A549 (cell line): ENCODE results near the gene PGC. TPM values are rescaled to one million over a fixed set of nuclear protein-coding genes. Genes with fewer than 3 reads are reported as not detected.
A peak's percentile ranks its signal among the peaks of the same experiment; 100 is the strongest.

Experiments
- ATAC-seq, 2 experiments: fragments of 200-7000 bp in 1 of 2; fragments of >200 bp in 1 of 2; cut with Nextera tagmentation in 1 of 2; cut with Tn5 transposase in 1 of 2; 3 replicates each; pipeline versions ENCODE4 v1.8.0 to v1.9.1; 2018 to 2020; ENCODE audit warnings: mild to moderate bottlenecking in 1 of 2, moderate library complexity in 1 of 2
- CTCF ChIA-PET: fragments of 300-600 bp; sonication (Branson Sonifier 250); formaldehyde crosslinking; extraction: SDS; loops from one replicate; lab custom pipeline; 2021; ENCODE audit warnings: antibody characterized with exemption, inconsistent platforms; lab: Yijun Ruan, JAX
- POLR2A ChIA-PET: fragments of 350-600 bp; formaldehyde crosslinking; extraction: SDS; loops from one replicate; lab custom pipeline; 2021; ENCODE audit warnings: antibody characterized with exemption, inconsistent platforms; lab: Yijun Ruan, JAX
- DNase-seq, 2 experiments: peaks; one replicate each; pipeline versions ENCODE4 v3.0.0 to v3.0.0-alpha.2; 2011 to 2016; ENCODE audit warnings: low read depth in 1 of 2, low spot score in 1 of 2
- FAIRE-seq: peaks from 2 replicates; lab custom pipeline; 2011; peaks lifted over from hg19 to GRCh38; lab: Jason Lieb, UNC
- H3K27ac ChIP-seq, 2 experiments: fragments of >200 bp; sonication (Bioruptor Twin); formaldehyde crosslinking; 3 replicates each; pipeline ENCODE4 v1.5.1; 2016 to 2017
- H3K4me1 ChIP-seq: fragments of >200 bp; sonication (Bioruptor Twin); formaldehyde crosslinking; 3 replicates; pipeline ENCODE4 v1.6.1; 2016
- H3K4me2 ChIP-seq: fragments of >200 bp; sonication (Bioruptor Twin); formaldehyde crosslinking; 3 replicates; pipeline ENCODE4 v1.6.1; 2016
- H3K4me3 ChIP-seq: fragments of >200 bp; sonication (Bioruptor Twin); formaldehyde crosslinking; 3 replicates; pipeline ENCODE4 v1.5.1; 2016
- H3K9me3 ChIP-seq: fragments of >200 bp; sonication (Bioruptor Twin); formaldehyde crosslinking; 3 replicates; pipeline ENCODE4 v1.6.1; 2016
- CBX2 ChIP-seq: fragments of 200-600 bp; sonication (generic); IDR thresholded peaks from 2 replicates; pipeline ENCODE4 v1.6.1; 2016; ENCODE audit warnings: low read depth, mild to moderate bottlenecking, borderline replicate concordance
- CBX8 ChIP-seq: fragments of 200-600 bp; sonication (generic); IDR thresholded peaks from 2 replicates; pipeline ENCODE4 v1.6.1; 2016
- CHD2 ChIP-seq: fragments of 150-350 bp; IDR thresholded peaks from 2 replicates; pipeline ENCODE4 v1.6.1; 2014; ENCODE audit warnings: low read length; ENCODE audit not compliant: partially characterized antibody
- EP300 ChIP-seq, 2 experiments: fragments of >200 bp; sonication (Bioruptor Twin); formaldehyde crosslinking; IDR thresholded peaks; 2 replicates in 1 of 2; 3 replicates in 1 of 2; pipeline ENCODE4 v1.6.1; 2016 to 2017
- GATA3 ChIP-seq: IDR thresholded peaks from 2 replicates; pipeline ENCODE4 v1.6.1; 2012; ENCODE audit warnings: borderline replicate concordance
- HEYL ChIP-seq: fragments of 250-450 bp; sonication (Bioruptor Pico); IDR thresholded peaks from 2 replicates; pipeline ENCODE4 v1.8.0; 2021; ENCODE audit warnings: mild to moderate bottlenecking, moderate library complexity
- JUN ChIP-seq, 2 experiments: fragments of >200 bp; sonication (Bioruptor Twin); formaldehyde crosslinking; IDR thresholded peaks; 2 replicates in 1 of 2; 3 replicates in 1 of 2; pipeline ENCODE4 v1.6.1; 2016 to 2017
- KDM1A ChIP-seq: fragments of 200-600 bp; sonication (generic); IDR thresholded peaks from 2 replicates; pipeline ENCODE4 v1.6.1; 2016; ENCODE audit warnings: low read depth, mild to moderate bottlenecking
- MAFK ChIP-seq: fragments of 450-650 bp; IDR thresholded peaks from 2 replicates; pipeline ENCODE4 v1.6.1; 2014; ENCODE audit not compliant: partially characterized antibody
- MAZ ChIP-seq: fragments of 150-350 bp; IDR thresholded peaks from 2 replicates; pipeline ENCODE4 v1.6.1; 2014; ENCODE audit warnings: antibody characterized with exemption, low read depth, low read length, borderline replicate concordance
- POLR2A ChIP-seq: IDR thresholded peaks from 2 replicates; pipeline ENCODE4 v1.6.1; 2012; ENCODE audit warnings: mild to moderate bottlenecking, low read length
- RAD21 ChIP-seq, 2 experiments: fragments of >200 bp in 1 of 2; sonication (Bioruptor Twin) in 1 of 2; formaldehyde crosslinking in 1 of 2; IDR thresholded peaks in 1 of 2; conservative IDR thresholded peaks in 1 of 2; 2 replicates in 1 of 2; 3 replicates in 1 of 2; pipeline ENCODE4 v1.6.1; 2012 to 2018; ENCODE audit warnings: inconsistent platforms in 1 of 2
- SMC3 ChIP-seq: fragments of >200 bp; sonication (Bioruptor Twin); formaldehyde crosslinking; IDR thresholded peaks from 3 replicates; pipeline ENCODE4 v1.6.1; 2018; ENCODE audit warnings: inconsistent platforms
- TFCP2L1 ChIP-seq: fragments of 250-450 bp; sonication (Bioruptor Pico); IDR thresholded peaks from 2 replicates; pipeline ENCODE4 v1.5.0; 2021; ENCODE audit warnings: mild to moderate bottlenecking
- ZNF302 ChIP-seq: fragments of 250-450 bp; sonication (Bioruptor Pico); IDR thresholded peaks from 2 replicates; pipeline ENCODE4 v1.9.0; 2021; ENCODE audit warnings: inconsistent platforms, mild to moderate bottlenecking, moderate library complexity
- WGBS: methylation state at CpG from one replicate; pipeline ENCODE4 v1.1.6; 2017; ENCODE audit errors: missing lambda C conversion rate; 5-methylcytosine and 5-hydroxymethylcytosine counted together
- polyA plus RNA-seq, 4 experiments: library from polyadenylated mRNA; depleted of rRNA in 3 of 4; stranded (reverse); fragments of >200 nt; fragmentation: RNase III in 1 of 4; extraction: RNeasy Plus Mini Kit Qiagen cat#74134 plus additional on column Dnase treatment in 1 of 4; gene quantifications; 2 replicates in 3 of 4; 3 replicates in 1 of 4; pipeline ENCODE4 v1.2.3, GENCODE V29; 2011 to 2017
- TF ChIP-seq, protein P1 (sequence below): IDR thresholded peaks from 2 replicates; pipeline ENCODE4 v1.6.1; 2012
- TF ChIP-seq, protein P2 (sequence below): fragments of 200-600 bp; sonication (generic); IDR thresholded peaks from 2 replicates; pipeline ENCODE4 v1.6.1; 2016; ENCODE audit warnings: antibody characterized with exemption, mild to moderate bottlenecking, moderate library complexity
- TF ChIP-seq, protein P3 (sequence below): fragments of 250-450 bp; sonication (Bioruptor Pico); IDR thresholded peaks from 2 replicates; pipeline ENCODE4 v1.5.0; 2020; ENCODE audit warnings: low read depth, mild to moderate bottlenecking, moderate library complexity
- TF ChIP-seq, protein P4 (sequence below): fragments of >200 bp; sonication (Bioruptor Twin); formaldehyde crosslinking; IDR thresholded peaks from 3 replicates; pipeline ENCODE4 v1.5.1; 2016

Gene PGC
- polyA plus RNA-seq, 2 of the 4 experiments (the other 2 are of a cell fraction) = not detected

- peaks cover 15% of the 10 kb centered on the region for H3K4me1 ChIP-seq
- no peak for TF ChIP-seq TFCP2L1
- TF ChIP-seq CBX2 = no peak
- no peak for TF ChIP-seq EP300 (IDR thresholded peaks at IDR 0.05)
- no peak for TF ChIP-seq CBX8
- peak; percentile 59; the same call in 2 of the 3 replicates for TF ChIP-seq SMC3
- TF ChIP-seq, protein P1, sequence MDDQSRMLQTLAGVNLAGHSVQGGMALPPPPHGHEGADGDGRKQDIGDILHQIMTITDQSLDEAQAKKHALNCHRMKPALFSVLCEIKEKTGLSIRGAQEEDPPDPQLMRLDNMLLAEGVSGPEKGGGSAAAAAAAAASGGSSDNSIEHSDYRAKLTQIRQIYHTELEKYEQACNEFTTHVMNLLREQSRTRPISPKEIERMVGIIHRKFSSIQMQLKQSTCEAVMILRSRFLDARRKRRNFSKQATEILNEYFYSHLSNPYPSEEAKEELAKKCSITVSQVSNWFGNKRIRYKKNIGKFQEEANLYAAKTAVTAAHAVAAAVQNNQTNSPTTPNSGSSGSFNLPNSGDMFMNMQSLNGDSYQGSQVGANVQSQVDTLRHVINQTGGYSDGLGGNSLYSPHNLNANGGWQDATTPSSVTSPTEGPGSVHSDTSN = no peak
- TF ChIP-seq RAD21 (conservative IDR thresholded peaks at IDR 0.05 in 1 of 2, IDR thresholded peaks at IDR 0.05 in 1 of 2) = peak; percentile 49 to 59
- no peak for TF ChIP-seq HEYL (CRISPR knock-in tag)
- TF ChIP-seq, protein P2, sequence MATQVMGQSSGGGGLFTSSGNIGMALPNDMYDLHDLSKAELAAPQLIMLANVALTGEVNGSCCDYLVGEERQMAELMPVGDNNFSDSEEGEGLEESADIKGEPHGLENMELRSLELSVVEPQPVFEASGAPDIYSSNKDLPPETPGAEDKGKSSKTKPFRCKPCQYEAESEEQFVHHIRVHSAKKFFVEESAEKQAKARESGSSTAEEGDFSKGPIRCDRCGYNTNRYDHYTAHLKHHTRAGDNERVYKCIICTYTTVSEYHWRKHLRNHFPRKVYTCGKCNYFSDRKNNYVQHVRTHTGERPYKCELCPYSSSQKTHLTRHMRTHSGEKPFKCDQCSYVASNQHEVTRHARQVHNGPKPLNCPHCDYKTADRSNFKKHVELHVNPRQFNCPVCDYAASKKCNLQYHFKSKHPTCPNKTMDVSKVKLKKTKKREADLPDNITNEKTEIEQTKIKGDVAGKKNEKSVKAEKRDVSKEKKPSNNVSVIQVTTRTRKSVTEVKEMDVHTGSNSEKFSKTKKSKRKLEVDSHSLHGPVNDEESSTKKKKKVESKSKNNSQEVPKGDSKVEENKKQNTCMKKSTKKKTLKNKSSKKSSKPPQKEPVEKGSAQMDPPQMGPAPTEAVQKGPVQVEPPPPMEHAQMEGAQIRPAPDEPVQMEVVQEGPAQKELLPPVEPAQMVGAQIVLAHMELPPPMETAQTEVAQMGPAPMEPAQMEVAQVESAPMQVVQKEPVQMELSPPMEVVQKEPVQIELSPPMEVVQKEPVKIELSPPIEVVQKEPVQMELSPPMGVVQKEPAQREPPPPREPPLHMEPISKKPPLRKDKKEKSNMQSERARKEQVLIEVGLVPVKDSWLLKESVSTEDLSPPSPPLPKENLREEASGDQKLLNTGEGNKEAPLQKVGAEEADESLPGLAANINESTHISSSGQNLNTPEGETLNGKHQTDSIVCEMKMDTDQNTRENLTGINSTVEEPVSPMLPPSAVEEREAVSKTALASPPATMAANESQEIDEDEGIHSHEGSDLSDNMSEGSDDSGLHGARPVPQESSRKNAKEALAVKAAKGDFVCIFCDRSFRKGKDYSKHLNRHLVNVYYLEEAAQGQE = no peak
- TF ChIP-seq ZNF302 = no peak
- peak; percentile 52 for TF ChIP-seq POLR2A
- no peak for TF ChIP-seq MAZ
- TF ChIP-seq, protein P3, sequence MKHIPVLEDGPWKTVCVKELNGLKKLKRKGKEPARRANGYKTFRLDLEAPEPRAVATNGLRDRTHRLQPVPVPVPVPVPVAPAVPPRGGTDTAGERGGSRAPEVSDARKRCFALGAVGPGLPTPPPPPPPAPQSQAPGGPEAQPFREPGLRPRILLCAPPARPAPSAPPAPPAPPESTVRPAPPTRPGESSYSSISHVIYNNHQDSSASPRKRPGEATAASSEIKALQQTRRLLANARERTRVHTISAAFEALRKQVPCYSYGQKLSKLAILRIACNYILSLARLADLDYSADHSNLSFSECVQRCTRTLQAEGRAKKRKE = no peak
- TF ChIP-seq, protein P4, sequence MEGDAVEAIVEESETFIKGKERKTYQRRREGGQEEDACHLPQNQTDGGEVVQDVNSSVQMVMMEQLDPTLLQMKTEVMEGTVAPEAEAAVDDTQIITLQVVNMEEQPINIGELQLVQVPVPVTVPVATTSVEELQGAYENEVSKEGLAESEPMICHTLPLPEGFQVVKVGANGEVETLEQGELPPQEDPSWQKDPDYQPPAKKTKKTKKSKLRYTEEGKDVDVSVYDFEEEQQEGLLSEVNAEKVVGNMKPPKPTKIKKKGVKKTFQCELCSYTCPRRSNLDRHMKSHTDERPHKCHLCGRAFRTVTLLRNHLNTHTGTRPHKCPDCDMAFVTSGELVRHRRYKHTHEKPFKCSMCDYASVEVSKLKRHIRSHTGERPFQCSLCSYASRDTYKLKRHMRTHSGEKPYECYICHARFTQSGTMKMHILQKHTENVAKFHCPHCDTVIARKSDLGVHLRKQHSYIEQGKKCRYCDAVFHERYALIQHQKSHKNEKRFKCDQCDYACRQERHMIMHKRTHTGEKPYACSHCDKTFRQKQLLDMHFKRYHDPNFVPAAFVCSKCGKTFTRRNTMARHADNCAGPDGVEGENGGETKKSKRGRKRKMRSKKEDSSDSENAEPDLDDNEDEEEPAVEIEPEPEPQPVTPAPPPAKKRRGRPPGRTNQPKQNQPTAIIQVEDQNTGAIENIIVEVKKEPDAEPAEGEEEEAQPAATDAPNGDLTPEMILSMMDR = peak; percentile 54
- no peak for TF ChIP-seq KDM1A
- ChIA-PET CTCF (interaction anchor here (0.6 to 8.9 kb wide), 44 partner anchors 8 to 421 kb away, joined by 3 to 111 read pairs (median 5); partner anchors contain the start of genes BYSL, MED20 and TAF8), POLR2A (interaction anchor here (0.6 to 2.0 kb wide), 10 partner anchors 23 to 264 kb away, joined by 3 to 18 read pairs (median 3); partner anchors contain the start of genes BYSL, MED20 and TAF8)
- peak overlapping the region; percentile 85 to 97 for H3K27ac ChIP-seq
- 0% methylated on average over 6 of the region's 58 CpGs for WGBS
- peak overlapping the region; percentile 85 for H3K4me2 ChIP-seq
- ATAC-seq = peak; percentile 86 to 91
- DNase-seq = peak; percentile 69 to 72
- no peak for FAIRE-seq
- peak overlapping the region; percentile 65 for H3K4me3 ChIP-seq
- no peaks in the 10 kb centered on the region for H3K9me3 ChIP-seq
Observed at GRCh38 chr6:41786451-41787218, 39.4 kb upstream of the PGC start.

DNA sequence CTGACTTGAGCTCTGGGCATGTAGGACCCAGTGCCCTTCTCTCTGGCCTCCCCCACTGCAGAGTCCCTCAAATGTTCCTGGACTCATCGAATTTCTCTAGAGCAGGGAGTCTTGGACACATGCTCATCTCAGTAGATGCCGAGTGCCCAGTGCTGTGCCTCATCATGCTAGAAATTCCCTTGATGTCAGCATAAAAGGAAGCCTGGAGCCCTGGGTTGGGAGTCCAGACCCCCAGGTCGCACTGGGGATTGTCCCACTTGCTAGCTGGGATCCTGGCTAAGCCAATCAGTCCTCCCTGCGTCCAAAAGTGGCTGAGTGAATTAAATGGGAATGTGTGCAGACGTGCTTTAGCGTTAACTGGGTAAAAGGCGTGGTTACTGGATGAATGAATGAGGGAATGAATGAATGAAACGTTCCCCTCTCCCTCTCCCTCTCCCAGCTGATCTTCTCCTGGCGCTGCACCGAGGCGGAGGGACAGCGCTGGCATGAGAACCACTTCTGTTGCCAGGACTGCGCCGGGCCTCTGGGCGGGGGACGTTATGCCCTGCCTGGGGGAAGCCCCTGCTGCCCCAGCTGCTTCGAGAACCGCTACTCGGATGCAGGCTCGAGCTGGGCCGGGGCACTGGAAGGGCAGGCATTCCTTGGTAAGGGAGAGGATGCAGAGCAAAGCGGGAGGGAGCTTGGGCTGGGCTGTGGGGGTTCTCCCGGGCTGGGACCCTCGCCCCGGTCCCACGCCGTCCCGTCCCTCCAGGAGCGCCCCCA lies 38.7 kb upstream of the PGC start:
- 43% methylated on average over 17 of the region's 29 CpGs for WGBS
- FAIRE-seq (no peak), ATAC-seq (peak; percentile 14 to 19; a peak in 4 of 6 replicates)

More for the DNA sequence above, 38.7 kb upstream of the PGC start:
- Histone ChIP-seq H3K4me1 (peaks cover 23% of the 10 kb centered on the region), H3K27ac (peak overlapping the region; percentile 85 to 97), H3K4me2 (peak overlapping the region; percentile 85), H3K9me3 (no peaks in the 10 kb centered on the region), H3K4me3 (peak overlapping the region; percentile 65)
- ChIA-PET CTCF (interaction anchor here (0.7 to 8.9 kb wide), 36 partner anchors 8 to 420 kb away, joined by 3 to 111 read pairs (median 5); partner anchors contain the start of genes BYSL, MED20 and TAF8), POLR2A (interaction anchor here (1.0 to 1.2 kb wide), 4 partner anchors 150 to 261 kb away, joined by 3 to 4 read pairs (median 3); no protein-coding TSS in a partner anchor)
- DNase-seq = no peak
- TF ChIP-seq CHD2 (no peak), GATA3 (no peak), JUN (IDR thresholded peaks at IDR 0.05) (no peak), MAFK (peak; percentile 56), KDM1A (no peak)
- TF ChIP-seq, protein P2 = no peak
- TF ChIP-seq, all 56 proteins: peak for 1
